Activated CD8-positive, alpha-beta memory T cell treated with anti-CD3 and anti-CD28 coated beads, Interleukin-2, amount 50 U/mL, for 48 hours (primary cell): ENCODE measurements around the gene SLC44A2.

Experiments
- DNase-seq: peaks from one replicate; pipeline ENCODE4 v3.0.0-alpha.2; 2020

SLC44A2 gene

DNA sequence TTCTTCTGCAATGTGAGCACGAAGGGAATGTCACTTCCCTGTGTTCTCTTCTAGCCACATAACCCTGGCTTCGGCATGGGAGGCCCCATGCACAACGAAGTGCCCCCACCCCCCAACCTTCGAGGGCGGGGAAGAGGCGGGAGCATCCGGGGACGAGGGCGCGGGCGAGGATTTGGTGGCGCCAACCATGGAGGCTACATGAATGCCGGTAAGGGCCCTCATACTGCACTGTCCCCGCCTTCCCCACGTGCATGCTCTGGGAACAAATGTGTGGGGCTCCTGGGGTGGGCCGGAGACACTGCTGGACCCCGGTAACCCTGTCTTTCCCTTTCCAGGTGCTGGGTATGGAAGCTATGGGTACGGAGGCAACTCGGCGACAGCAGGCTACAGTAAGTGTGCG lies 58.2 kb downstream of the SLC44A2 start:
- no peak for DNase-seq

- DNase-seq = no peak
These were observed 59.9 kb downstream of the SLC44A2 start for GRCh38 chr19:10685210-10685609.

GRCh38 chr19:10686193-10686592 lies 60.8 kb downstream of the SLC44A2 start:
- DNase-seq = no peak

- DNase-seq = peak; percentile 56
These were observed 61.5 kb downstream of the SLC44A2 start for GRCh38 chr19:10686661-10687517.

GRCh38 chr19:10687518-10688288 lies 62.4 kb downstream of the SLC44A2 start:
- DNase-seq = peak; percentile 52

DNA sequence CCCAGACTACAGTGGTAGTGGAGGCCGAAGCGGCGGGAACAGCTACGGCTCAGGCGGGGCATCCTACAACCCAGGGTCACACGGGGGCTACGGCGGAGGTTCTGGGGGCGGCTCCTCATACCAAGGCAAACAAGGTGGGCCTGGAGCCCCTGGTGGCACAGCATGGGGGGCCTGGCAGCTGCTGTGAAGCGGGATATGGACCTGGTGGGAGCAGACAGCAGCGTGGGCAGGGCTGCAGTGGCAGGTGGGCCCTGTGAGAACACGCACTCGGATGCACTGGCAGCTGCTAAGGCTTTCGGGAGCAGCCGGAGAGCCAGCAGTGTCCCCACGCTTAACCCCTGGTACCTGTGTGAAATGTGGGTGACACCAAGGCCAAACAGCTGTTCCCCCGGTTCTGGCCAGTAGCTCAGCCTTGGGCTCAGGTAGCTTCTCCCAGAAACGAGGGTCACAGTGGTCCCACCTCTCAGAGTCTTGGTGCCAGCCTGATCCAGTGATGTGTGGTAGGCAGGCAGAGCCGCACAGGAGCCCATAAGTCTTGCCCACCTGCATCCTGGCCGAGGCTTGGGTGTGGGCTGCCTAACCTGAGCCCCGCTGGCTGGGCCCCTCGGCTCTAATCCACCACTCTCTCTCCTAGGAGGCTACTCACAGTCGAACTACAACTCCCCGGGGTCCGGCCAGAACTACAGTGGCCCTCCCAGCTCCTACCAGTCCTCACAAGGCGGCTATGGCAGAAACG lies 63.4 kb downstream of the SLC44A2 start:
- no peak for DNase-seq

- no peak for DNase-seq
These were observed 65.0 kb downstream of the SLC44A2 start for GRCh38 chr19:10690341-10690781.

DNA sequence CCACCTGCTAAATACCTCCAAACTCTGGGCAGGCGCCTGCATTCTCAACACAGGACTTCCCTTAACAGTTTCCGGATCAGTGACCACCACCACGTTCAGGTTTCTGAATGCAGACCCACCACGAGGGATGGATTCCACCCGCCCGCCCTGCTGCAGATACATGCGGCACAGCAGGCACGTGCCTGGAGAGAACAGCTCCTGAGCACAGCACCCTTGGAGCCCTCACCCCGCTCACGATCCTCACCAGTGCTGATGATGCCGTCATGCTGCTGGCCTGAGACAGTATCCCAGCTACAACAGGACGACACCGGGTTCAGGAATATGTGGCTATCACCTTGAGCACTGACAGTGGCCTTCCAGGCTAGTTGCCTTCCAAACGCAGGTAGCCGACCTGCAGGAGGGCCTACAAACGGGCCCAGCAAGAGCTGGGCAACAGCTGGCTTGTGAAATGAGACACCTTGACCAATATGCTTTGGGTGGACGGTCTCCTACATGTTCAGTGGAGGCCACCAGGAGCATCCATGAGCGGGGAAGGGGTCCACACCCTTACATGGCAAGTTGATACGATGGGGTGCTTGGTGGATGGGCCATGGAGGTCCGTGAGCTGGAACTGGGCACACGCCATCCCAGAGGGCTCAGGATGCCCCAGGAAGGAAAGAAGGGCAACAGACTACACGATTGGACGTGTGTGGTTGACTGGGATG lies 66.0 kb downstream of the SLC44A2 start:
- DNase-seq = no peak

GRCh38 chr19:10691883-10692282 lies 66.5 kb downstream of the SLC44A2 start:
- DNase-seq = no peak

- no peak for DNase-seq
These were observed 67.4 kb downstream of the SLC44A2 start for GRCh38 chr19:10692673-10693264.
